PFSK-1 (cell line): ENCODE results near the gene PNCK.

Experiments
- POLR2AphosphoS5 ChIP-seq: IDR thresholded peaks from 2 replicates; pipeline ENCODE4 v1.6.1; 2012; ENCODE audit warnings: low read depth, mild to moderate bottlenecking, control low read depth, low read length, moderate library complexity
- SIN3A ChIP-seq: IDR thresholded peaks from 2 replicates; pipeline ENCODE4 v1.6.1; 2012; ENCODE audit warnings: mild to moderate bottlenecking, low read length, moderate library complexity, borderline replicate concordance; ENCODE audit not compliant: insufficient read depth
- TAF1 ChIP-seq: IDR thresholded peaks from 2 replicates; pipeline ENCODE4 v1.6.1; 2012; ENCODE audit warnings: low read length, control low read depth, borderline replicate concordance; ENCODE audit not compliant: insufficient read depth
- TF ChIP-seq, protein P1 (sequence below), 2 experiments: IDR thresholded peaks; 2 replicates each; pipeline versions ENCODE4 v1.6.1 to v1.8.0; 2011 to 2012; ENCODE audit warnings: low read depth in 2 of 2, low read length in 2 of 2, control low read depth in 1 of 2, inconsistent platforms in 1 of 2, mild to moderate bottlenecking in 1 of 2, moderate library complexity in 1 of 2; ENCODE audit not compliant: insufficient read depth in 1 of 2

- TF ChIP-seq, protein P1, sequence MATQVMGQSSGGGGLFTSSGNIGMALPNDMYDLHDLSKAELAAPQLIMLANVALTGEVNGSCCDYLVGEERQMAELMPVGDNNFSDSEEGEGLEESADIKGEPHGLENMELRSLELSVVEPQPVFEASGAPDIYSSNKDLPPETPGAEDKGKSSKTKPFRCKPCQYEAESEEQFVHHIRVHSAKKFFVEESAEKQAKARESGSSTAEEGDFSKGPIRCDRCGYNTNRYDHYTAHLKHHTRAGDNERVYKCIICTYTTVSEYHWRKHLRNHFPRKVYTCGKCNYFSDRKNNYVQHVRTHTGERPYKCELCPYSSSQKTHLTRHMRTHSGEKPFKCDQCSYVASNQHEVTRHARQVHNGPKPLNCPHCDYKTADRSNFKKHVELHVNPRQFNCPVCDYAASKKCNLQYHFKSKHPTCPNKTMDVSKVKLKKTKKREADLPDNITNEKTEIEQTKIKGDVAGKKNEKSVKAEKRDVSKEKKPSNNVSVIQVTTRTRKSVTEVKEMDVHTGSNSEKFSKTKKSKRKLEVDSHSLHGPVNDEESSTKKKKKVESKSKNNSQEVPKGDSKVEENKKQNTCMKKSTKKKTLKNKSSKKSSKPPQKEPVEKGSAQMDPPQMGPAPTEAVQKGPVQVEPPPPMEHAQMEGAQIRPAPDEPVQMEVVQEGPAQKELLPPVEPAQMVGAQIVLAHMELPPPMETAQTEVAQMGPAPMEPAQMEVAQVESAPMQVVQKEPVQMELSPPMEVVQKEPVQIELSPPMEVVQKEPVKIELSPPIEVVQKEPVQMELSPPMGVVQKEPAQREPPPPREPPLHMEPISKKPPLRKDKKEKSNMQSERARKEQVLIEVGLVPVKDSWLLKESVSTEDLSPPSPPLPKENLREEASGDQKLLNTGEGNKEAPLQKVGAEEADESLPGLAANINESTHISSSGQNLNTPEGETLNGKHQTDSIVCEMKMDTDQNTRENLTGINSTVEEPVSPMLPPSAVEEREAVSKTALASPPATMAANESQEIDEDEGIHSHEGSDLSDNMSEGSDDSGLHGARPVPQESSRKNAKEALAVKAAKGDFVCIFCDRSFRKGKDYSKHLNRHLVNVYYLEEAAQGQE (IDR thresholded peaks at IDR 0.05; ENCODE audit: insufficient read depth in 1 of 2, low read depth in 2 of 2, low read length in 2 of 2), result no peak
- no peak for TF ChIP-seq POLR2AphosphoS5
- no peak for TF ChIP-seq SIN3A
- no peak for TF ChIP-seq TAF1
Measured at GRCh38 chrX:153640045-153640686, 33.4 kb downstream of the PNCK start.
